K562 (cell line): Measurements from ENCODE around the gene FGGY. TPM values are rescaled to one million over a fixed set of nuclear protein-coding genes. Genes with fewer than 3 reads are reported as not detected.

Experiments used
- ATAC-seq: fragments of 200-7000 bp; cut with Tn5 transposase; 3 replicates; pipeline ENCODE4 v1.9.1; 2020; ENCODE audit warnings: moderate library complexity
- BruUV-seq: library from RNA; stranded (reverse); fragments of 400-500 nt; replicated peaks from 2 replicates; lab custom pipeline; 2021; lab: Mats Ljungman, UMichigan
- CTCF ChIA-PET: fragments of 300-600 bp; formaldehyde crosslinking; extraction: SDS; loops from one replicate; lab custom pipeline; 2021; ENCODE audit warnings: low intra/inter-chr PET ratio; lab: Yijun Ruan, JAX
- POLR2A ChIA-PET: fragments of 300-600, 350-650 bp; sonication (Branson Sonifier 250); formaldehyde crosslinking; extraction: SDS; loops from one replicate; lab custom pipeline; 2021; ENCODE audit warnings: antibody characterized with exemption, inconsistent platforms; lab: Yijun Ruan, JAX
- DNase-seq, 4 experiments: peaks; one replicate each; pipeline versions ENCODE4 v3.0.0 to v3.0.0-alpha.2; 2011 to 2018; ENCODE audit warnings: low spot score in 3 of 4, mixed read lengths in 3 of 4; ENCODE audit errors: extremely low read depth in 1 of 4
- FAIRE-seq: peaks from 2 replicates; lab custom pipeline; 2011; peaks lifted over from hg19 to GRCh38; lab: Jason Lieb, UNC
- H2AFZ ChIP-seq: 2 replicates; pipeline ENCODE4 v1.6.0; 2011; ENCODE audit warnings: low read depth, low read length, control low read depth, inconsistent platforms
- H3K27ac ChIP-seq: fragments of 200-600 bp; 3 replicates; pipeline ENCODE4 v1.8.0; 2011; ENCODE audit warnings: low read depth, mild to moderate bottlenecking, control low read depth, inconsistent platforms, low read length, moderate library complexity, mixed read lengths; ENCODE audit errors: extremely low read depth
- H3K27me3 ChIP-seq, 2 experiments: fragments of 300-600 bp in 1 of 2; 2 replicates in 1 of 2; 3 replicates in 1 of 2; pipeline versions ENCODE4 v1.6.0 to v1.8.0; 2011; ENCODE audit warnings: inconsistent platforms in 2 of 2, low read length in 2 of 2, mild to moderate bottlenecking in 1 of 2, mixed read lengths in 1 of 2, moderate library complexity in 1 of 2; ENCODE audit not compliant: control insufficient read depth in 2 of 2, insufficient read depth in 2 of 2
- H3K36me3 ChIP-seq: fragments of 300-600 bp; 3 replicates; pipeline ENCODE4 v1.8.0; 2011; ENCODE audit warnings: mild to moderate bottlenecking, low read length, inconsistent platforms; ENCODE audit not compliant: control insufficient read depth, insufficient read depth
- H3K4me1 ChIP-seq, 2 experiments: fragments of 200-600 bp in 1 of 2; replicated peaks in 1 of 2; 2 replicates in 1 of 2; 3 replicates in 1 of 2; pipeline versions ENCODE4 v1.5.1 to v1.8.0; 2011; ENCODE audit warnings: inconsistent platforms in 2 of 2, low read length in 2 of 2, mild to moderate bottlenecking in 1 of 2, mixed read lengths in 1 of 2, moderate library complexity in 1 of 2; ENCODE audit not compliant: control insufficient read depth in 2 of 2, insufficient read depth in 2 of 2
- H3K4me2 ChIP-seq: 2 replicates; pipeline ENCODE4 v1.6.1; 2011; ENCODE audit warnings: low read length, control low read depth, inconsistent platforms, mixed read lengths; ENCODE audit not compliant: insufficient read depth
- H3K4me3 ChIP-seq: fragments of 200-600 bp; sonication (generic), shearing (Covaris generic); 2 replicates; pipeline ENCODE4 v1.5.1; 2016; ENCODE audit warnings: control low read depth, inconsistent platforms
- H3K79me2 ChIP-seq: fragments of 200-600 bp; 3 replicates; pipeline ENCODE4 v1.8.0; 2011; ENCODE audit warnings: low read length, inconsistent platforms; ENCODE audit not compliant: control insufficient read depth, insufficient read depth
- H3K9ac ChIP-seq, 2 experiments: 2 replicates each; pipeline versions ENCODE4 v1.6.0 to v1.6.1; 2011; ENCODE audit warnings: low read depth in 2 of 2, low read length in 2 of 2, control low read depth in 1 of 2, inconsistent platforms in 1 of 2, mild to moderate bottlenecking in 1 of 2, mixed read lengths in 1 of 2; ENCODE audit not compliant: insufficient read depth in 1 of 2
- H3K9me1 ChIP-seq: one replicate; pipeline ENCODE4 v1.6.0; 2011; ENCODE audit warnings: inconsistent platforms, mild to moderate bottlenecking, low read length, moderate library complexity; ENCODE audit not compliant: control insufficient read depth, insufficient read depth
- H3K9me3 ChIP-seq: replicated peaks from 2 replicates; pipeline ENCODE4 v1.5.1; 2011; ENCODE audit warnings: low read depth, low read length, inconsistent platforms; ENCODE audit not compliant: control insufficient read depth, insufficient read depth
- H4K20me1 ChIP-seq: replicated peaks from 2 replicates; pipeline ENCODE4 v1.6.1; 2011; ENCODE audit warnings: low read length, inconsistent platforms, mixed read lengths; ENCODE audit not compliant: control insufficient read depth, insufficient read depth
- NR2C1 ChIP-seq, 2 experiments: fragments of 450-650 bp; IDR thresholded peaks; 2 replicates each; pipeline ENCODE4 v1.6.1; 2017; ENCODE audit warnings: mild to moderate bottlenecking in 2 of 2, antibody characterized with exemption in 1 of 2, inconsistent platforms in 1 of 2, missing compliant biosample characterization in 1 of 2, missing genetic modification characterization in 1 of 2
- PHB ChIP-seq: fragments of 250-450 bp; sonication (Bioruptor Pico); IDR thresholded peaks from 2 replicates; pipeline ENCODE4 v1.5.0; 2021
- RB1 ChIP-seq: fragments of 450-650 bp; IDR thresholded peaks from 2 replicates; pipeline ENCODE4 v1.6.1; 2017; ENCODE audit warnings: low read depth, mild to moderate bottlenecking
- SRSF9 ChIP-seq: fragments of 200-400 bp; formaldehyde crosslinking; IDR thresholded peaks from 2 replicates; pipeline ENCODE4 v1.6.1; 2017; ENCODE audit warnings: low read depth, low read length, borderline replicate concordance
- ZNF24 ChIP-seq: fragments of 450-650 bp; IDR thresholded peaks from 2 replicates; pipeline ENCODE4 v1.6.1; 2016
- ZNF695 ChIP-seq: fragments of 450-650 bp; formaldehyde crosslinking; IDR thresholded peaks from 2 replicates; pipeline ENCODE4 v1.4.0; 2020; ENCODE audit warnings: mild to moderate bottlenecking, moderate library complexity
- WGBS: fragments of 100-300 bp; shearing (Covaris generic); methylation state at CpG from one replicate; pipeline ENCODE4 v1.1.6; 2016; ENCODE audit warnings: low coverage, mixed read lengths; ENCODE audit not compliant: insufficient coverage; ENCODE audit errors: missing lambda C conversion rate; 5-methylcytosine and 5-hydroxymethylcytosine counted together
- in situ Hi-C: fragments of 300-500 bp; cut with MboI; formaldehyde crosslinking; loops from 4 replicates; pipeline ENCODE4 v1.15.0; 2018; ENCODE audit warnings: inconsistent platforms, mixed read lengths
- intact Hi-C: fragments of 100-400 bp; cut with micrococcal nuclease; formaldehyde crosslinking; loops from 2 replicates; pipeline ENCODE4 v1.14.2; 2022
- polyA plus RNA-seq, 8 experiments: library from polyadenylated mRNA; depleted of rRNA in 4 of 8; stranded (reverse) in 5 of 8; unstranded in 3 of 8; fragments of >200 nt; fragmentation: Nextera tagmentation in 2 of 8; fragmentation: Illumina TruSeq in 1 of 8; extraction: Ambion mirVana in 2 of 8; extraction: Trizol in 1 of 8; gene quantifications; 2 replicates each; pipeline versions ENCODE4 v1.2.1 to v1.2.3, GENCODE V29; 2011 to 2014; ENCODE audit warnings: inconsistent platforms in 1 of 8, missing spikeins in 1 of 8
- total RNA-seq, 7 experiments: library from RNA; depleted of rRNA in 6 of 7; stranded (reverse); fragments of >200 nt in 6 of 7; fragmentation: Illumina TruSeq in 2 of 7; extraction: Trizol in 2 of 7; gene quantifications; 2 replicates each; pipeline versions ENCODE4 v1.2.1 to v1.2.3, GENCODE V29; 2011 to 2021; ENCODE audit warnings: low replicate concordance in 1 of 7
- TF ChIP-seq, protein P1 (sequence below): fragments of 250-450 bp; sonication (Bioruptor Pico); IDR thresholded peaks from 2 replicates; pipeline ENCODE4 v1.9.0; 2021; ENCODE audit warnings: mild to moderate bottlenecking, inconsistent platforms
- TF ChIP-seq, protein P2 (sequence below): fragments of 250-450 bp; sonication (Bioruptor Pico); IDR thresholded peaks from 2 replicates; pipeline ENCODE4 v1.8.0; 2021; ENCODE audit warnings: moderate library complexity, mild to moderate bottlenecking, inconsistent platforms
- TF ChIP-seq, protein P3 (sequence below): fragments of 250-450 bp; sonication (Bioruptor Pico); IDR thresholded peaks from 2 replicates; pipeline ENCODE4 v1.4.0; 2020; ENCODE audit warnings: mild to moderate bottlenecking

The FGGY gene
- total and polyA plus RNA-seq, 9 of the 15 experiments (the other 6 are each of a cell fraction or from before 2014, with no cell fraction given): 9.7 to 19.2 (median 12.6) TPM

DNA sequence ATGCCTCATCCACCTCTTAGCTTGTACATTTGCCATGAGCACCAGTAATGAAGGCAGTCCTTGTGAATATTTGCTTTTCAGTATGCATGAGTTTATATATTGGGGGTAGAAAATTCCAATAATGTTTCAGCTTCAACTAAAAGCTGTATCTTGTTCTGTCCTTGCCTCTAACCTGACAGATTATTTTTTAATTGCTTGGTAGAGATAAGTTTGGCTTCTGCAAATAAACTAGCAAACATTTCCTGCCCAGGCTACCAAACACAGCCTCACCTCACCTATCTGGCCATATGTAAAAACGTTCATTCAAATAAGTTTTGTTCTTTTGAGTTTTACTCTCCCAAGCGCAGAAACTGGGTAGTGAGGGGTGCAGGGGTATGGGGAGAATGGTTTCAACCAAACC, 442.2 kb downstream of the FGGY start:
- Histone ChIP-seq H3K27me3 (no peaks in the 10 kb centered on the region), H3K27ac (no peak overlapping the region), H2AFZ (no peak overlapping the region), H3K9me1 (no peaks in the 10 kb centered on the region), H3K9ac (no peak overlapping the region), H3K4me2 (no peak overlapping the region), H3K79me2 (no peaks in the 10 kb centered on the region), H4K20me1 (no peaks in the 10 kb centered on the region), H3K4me3 (no peak overlapping the region), H3K36me3 (no peaks in the 10 kb centered on the region), H3K4me1 (no peaks in the 10 kb centered on the region), H3K9me3 (no peaks in the 10 kb centered on the region)
- intact Hi-C loops (no loop called here), in situ Hi-C loops (no loop called here)
- 0% methylated on average over 2 of the region's 2 CpGs for WGBS
- no peak for FAIRE-seq
- ChIA-PET POLR2A (interaction anchor here (1.6 kb wide), 1 partner anchor 12 kb away, joined by 4 read pairs; no protein-coding TSS in a partner anchor), CTCF (no interaction called here)
- DNase-seq: no peak
- no TSS peak for BruUV-seq
- no peak for ATAC-seq
- TF ChIP-seq, protein P1, sequence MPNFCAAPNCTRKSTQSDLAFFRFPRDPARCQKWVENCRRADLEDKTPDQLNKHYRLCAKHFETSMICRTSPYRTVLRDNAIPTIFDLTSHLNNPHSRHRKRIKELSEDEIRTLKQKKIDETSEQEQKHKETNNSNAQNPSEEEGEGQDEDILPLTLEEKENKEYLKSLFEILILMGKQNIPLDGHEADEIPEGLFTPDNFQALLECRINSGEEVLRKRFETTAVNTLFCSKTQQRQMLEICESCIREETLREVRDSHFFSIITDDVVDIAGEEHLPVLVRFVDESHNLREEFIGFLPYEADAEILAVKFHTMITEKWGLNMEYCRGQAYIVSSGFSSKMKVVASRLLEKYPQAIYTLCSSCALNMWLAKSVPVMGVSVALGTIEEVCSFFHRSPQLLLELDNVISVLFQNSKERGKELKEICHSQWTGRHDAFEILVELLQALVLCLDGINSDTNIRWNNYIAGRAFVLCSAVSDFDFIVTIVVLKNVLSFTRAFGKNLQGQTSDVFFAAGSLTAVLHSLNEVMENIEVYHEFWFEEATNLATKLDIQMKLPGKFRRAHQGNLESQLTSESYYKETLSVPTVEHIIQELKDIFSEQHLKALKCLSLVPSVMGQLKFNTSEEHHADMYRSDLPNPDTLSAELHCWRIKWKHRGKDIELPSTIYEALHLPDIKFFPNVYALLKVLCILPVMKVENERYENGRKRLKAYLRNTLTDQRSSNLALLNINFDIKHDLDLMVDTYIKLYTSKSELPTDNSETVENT (CRISPR knock-in tag): no peak
- no peak for TF ChIP-seq ZNF695 (CRISPR knock-in tag)
- TF ChIP-seq, protein P2, sequence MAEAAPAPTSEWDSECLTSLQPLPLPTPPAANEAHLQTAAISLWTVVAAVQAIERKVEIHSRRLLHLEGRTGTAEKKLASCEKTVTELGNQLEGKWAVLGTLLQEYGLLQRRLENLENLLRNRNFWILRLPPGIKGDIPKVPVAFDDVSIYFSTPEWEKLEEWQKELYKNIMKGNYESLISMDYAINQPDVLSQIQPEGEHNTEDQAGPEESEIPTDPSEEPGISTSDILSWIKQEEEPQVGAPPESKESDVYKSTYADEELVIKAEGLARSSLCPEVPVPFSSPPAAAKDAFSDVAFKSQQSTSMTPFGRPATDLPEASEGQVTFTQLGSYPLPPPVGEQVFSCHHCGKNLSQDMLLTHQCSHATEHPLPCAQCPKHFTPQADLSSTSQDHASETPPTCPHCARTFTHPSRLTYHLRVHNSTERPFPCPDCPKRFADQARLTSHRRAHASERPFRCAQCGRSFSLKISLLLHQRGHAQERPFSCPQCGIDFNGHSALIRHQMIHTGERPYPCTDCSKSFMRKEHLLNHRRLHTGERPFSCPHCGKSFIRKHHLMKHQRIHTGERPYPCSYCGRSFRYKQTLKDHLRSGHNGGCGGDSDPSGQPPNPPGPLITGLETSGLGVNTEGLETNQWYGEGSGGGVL (CRISPR knock-in tag): no peak
- TF ChIP-seq RB1: no peak
- no peak for TF ChIP-seq SRSF9
- TF ChIP-seq PHB (CRISPR knock-in tag): no peak
- TF ChIP-seq, protein P3, sequence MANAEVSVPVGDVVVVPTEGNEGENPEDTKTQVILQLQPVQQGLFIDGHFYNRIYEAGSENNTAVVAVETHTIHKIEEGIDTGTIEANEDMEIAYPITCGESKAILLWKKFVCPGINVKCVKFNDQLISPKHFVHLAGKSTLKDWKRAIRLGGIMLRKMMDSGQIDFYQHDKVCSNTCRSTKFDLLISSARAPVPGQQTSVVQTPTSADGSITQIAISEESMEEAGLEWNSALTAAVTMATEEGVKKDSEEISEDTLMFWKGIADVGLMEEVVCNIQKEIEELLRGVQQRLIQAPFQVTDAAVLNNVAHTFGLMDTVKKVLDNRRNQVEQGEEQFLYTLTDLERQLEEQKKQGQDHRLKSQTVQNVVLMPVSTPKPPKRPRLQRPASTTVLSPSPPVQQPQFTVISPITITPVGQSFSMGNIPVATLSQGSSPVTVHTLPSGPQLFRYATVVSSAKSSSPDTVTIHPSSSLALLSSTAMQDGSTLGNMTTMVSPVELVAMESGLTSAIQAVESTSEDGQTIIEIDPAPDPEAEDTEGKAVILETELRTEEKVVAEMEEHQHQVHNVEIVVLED: no peak
- no peak for TF ChIP-seq NR2C1 (IDR thresholded peaks at IDR 0.05)
- TF ChIP-seq NR2C1 (tag; IDR thresholded peaks at IDR 0.05): no peak
- TF ChIP-seq ZNF24: no peak
- TF ChIP-seq, all 486 proteins: peak for 0
